Measurements from ENCODE around the gene BMAL1.

DNA sequence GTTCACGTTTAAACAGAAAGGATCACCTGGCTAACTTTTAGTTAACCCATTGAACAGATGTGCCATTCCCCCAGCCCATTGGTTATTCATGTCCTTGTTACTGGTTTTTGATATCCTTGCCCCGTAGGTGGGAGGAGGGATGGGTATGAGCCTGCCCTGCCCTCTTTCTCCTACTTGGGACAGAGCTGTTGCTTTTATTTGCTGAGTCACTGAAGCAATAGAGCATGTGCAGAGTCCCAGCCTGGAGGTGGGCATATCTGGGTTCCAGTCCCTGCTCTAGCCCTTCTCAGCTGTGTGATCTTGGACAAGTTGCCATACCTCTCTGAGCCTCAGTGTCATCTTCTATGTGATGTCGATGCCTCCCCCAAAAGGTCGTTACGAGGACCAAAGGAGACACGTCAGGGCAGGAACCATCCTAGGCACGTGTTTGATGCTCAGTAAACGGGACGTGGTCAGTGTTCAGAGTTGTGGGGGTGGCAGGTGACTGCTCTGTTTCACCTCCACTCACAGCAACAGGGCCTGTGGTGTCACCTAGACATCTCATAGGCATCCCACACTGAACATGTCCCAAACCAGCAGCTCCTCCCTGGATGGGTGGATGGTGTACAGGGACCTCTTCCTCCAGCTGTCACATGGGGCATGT, 61.0 kb downstream of the BMAL1 start:
- TF ChIP-seq, protein P1, sequence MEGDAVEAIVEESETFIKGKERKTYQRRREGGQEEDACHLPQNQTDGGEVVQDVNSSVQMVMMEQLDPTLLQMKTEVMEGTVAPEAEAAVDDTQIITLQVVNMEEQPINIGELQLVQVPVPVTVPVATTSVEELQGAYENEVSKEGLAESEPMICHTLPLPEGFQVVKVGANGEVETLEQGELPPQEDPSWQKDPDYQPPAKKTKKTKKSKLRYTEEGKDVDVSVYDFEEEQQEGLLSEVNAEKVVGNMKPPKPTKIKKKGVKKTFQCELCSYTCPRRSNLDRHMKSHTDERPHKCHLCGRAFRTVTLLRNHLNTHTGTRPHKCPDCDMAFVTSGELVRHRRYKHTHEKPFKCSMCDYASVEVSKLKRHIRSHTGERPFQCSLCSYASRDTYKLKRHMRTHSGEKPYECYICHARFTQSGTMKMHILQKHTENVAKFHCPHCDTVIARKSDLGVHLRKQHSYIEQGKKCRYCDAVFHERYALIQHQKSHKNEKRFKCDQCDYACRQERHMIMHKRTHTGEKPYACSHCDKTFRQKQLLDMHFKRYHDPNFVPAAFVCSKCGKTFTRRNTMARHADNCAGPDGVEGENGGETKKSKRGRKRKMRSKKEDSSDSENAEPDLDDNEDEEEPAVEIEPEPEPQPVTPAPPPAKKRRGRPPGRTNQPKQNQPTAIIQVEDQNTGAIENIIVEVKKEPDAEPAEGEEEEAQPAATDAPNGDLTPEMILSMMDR (conservative IDR thresholded peaks at IDR 0.05; ENCODE audit: low read depth, low read length): no peak
- TF ChIP-seq POLR2A (IDR thresholded peaks at IDR 0.05; ENCODE audit: low read depth, low read length) (peak; percentile 36; the same call in 1 of the 2 replicates), CEBPB (IDR thresholded peaks at IDR 0.05; ENCODE audit: low read depth, low read length) (no peak), RAD21 (IDR thresholded peaks at IDR 0.05; ENCODE audit: low read length) (no peak), BHLHE40 (IDR thresholded peaks at IDR 0.05; ENCODE audit: low read depth, low read length) (no peak), NFE2L2 (IDR thresholded peaks at IDR 0.05; ENCODE audit: low read depth, low read length) (peak; percentile 99), SMC3 (IDR thresholded peaks at IDR 0.05; ENCODE audit: low read depth, low read length) (no peak), RCOR1 (IDR thresholded peaks at IDR 0.05; ENCODE audit: insufficient replicate concordance, low read length) (peak; percentile 76)
- TF ChIP-seq, protein P2, sequence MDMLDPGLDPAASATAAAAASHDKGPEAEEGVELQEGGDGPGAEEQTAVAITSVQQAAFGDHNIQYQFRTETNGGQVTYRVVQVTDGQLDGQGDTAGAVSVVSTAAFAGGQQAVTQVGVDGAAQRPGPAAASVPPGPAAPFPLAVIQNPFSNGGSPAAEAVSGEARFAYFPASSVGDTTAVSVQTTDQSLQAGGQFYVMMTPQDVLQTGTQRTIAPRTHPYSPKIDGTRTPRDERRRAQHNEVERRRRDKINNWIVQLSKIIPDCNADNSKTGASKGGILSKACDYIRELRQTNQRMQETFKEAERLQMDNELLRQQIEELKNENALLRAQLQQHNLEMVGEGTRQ (IDR thresholded peaks at IDR 0.05; ENCODE audit: low read depth, low read length): no peak

All from IMR-90 (cell line).